Fibroblast of lung (primary cell): ENCODE measurements around the gene SLC34A3.

ENCODE experiments used
- EZH2 ChIP-seq: IDR thresholded peaks from 2 replicates; pipeline ENCODE4 v1.5.1; 2012; ENCODE audit warnings: low read length, control low read depth, mild to moderate bottlenecking; ENCODE audit errors: missing control alignments
- TF ChIP-seq, protein P1 (sequence below), 2 donors: IDR thresholded peaks in 1 of 2; conservative IDR thresholded peaks in 1 of 2; 1 replicate in 1 of 2; 2 replicates in 1 of 2; pipeline ENCODE4 v1.5.1; 2011 to 2012; ENCODE audit warnings: low read length in 2 of 2, control low read depth in 1 of 2, inconsistent platforms in 1 of 2, low read depth in 1 of 2, mild to moderate bottlenecking in 1 of 2

GRCh38 chr9:137200311-137201204 lies 30.1 kb upstream of the SLC34A3 start, which contains the start of gene TPRN:
- TF ChIP-seq, protein P1, sequence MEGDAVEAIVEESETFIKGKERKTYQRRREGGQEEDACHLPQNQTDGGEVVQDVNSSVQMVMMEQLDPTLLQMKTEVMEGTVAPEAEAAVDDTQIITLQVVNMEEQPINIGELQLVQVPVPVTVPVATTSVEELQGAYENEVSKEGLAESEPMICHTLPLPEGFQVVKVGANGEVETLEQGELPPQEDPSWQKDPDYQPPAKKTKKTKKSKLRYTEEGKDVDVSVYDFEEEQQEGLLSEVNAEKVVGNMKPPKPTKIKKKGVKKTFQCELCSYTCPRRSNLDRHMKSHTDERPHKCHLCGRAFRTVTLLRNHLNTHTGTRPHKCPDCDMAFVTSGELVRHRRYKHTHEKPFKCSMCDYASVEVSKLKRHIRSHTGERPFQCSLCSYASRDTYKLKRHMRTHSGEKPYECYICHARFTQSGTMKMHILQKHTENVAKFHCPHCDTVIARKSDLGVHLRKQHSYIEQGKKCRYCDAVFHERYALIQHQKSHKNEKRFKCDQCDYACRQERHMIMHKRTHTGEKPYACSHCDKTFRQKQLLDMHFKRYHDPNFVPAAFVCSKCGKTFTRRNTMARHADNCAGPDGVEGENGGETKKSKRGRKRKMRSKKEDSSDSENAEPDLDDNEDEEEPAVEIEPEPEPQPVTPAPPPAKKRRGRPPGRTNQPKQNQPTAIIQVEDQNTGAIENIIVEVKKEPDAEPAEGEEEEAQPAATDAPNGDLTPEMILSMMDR (conservative IDR thresholded peaks at IDR 0.05 in 1 of 2, IDR thresholded peaks at IDR 0.05 in 1 of 2; ENCODE audit: low read depth in 1 of 2, low read length in 2 of 2), result no peak
- TF ChIP-seq EZH2, result no peak
